ENCODE data around the gene YAP1. TPM values are rescaled to one million over a fixed set of nuclear protein-coding genes. Genes with fewer than 3 reads are reported as not detected.
"Not testable (repeated sequence)": the region's sequence is repeated elsewhere in the genome, so short reads cannot be mapped to it uniquely, and the experiment has no call there.

The YAP1 gene
- total RNA-seq, 1 donor from 2014 or later = 92.9 TPM

DNA sequence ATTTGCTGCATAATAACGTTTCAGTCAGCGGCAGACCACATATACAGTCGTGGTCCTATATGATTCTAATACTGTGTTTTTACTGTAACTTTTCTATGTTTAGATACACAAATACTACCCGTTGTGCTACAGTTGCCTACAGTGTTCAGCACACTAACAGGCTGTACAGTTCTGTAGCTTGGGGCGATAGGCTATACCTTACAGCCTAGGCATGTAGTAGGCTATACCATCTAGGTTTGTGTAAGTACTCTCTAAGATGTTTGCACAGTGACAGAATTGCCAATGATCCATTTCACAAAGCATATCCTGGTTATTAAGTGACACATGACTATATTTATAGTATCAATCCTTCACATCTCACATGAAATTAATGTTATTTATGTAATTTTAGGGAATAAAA lies 78.2 kb downstream of the YAP1 start:
- intact Hi-C loops (cut with DNase I) = no loop called here
- ATAC-seq (no peak), DNase-seq (ENCODE audit: missing footprints) (no peak)

DNA sequence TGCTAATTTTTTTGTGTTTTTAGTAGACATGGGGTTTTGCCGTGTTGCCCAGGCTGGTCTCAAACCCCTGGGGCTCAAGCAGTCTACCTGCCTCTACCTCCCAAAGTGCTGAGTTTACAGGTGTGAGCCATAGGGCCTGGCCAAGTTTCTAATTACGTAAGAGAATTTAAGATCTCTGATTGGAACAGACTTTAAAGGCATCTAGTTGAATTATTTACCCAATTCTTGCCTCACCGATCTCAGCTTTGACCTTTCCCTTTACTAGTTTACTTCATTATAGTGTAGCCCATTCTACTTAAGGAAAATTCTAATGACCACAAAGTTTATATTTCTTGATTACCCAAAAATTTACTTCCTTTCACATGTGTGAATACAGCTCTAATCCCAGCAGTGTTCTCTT lies 81.6 kb downstream of the YAP1 start:
- ATAC-seq (no peak), DNase-seq (ENCODE audit: missing footprints) (no peak)
- intact Hi-C loops (cut with DNase I) = no loop called here

DNA sequence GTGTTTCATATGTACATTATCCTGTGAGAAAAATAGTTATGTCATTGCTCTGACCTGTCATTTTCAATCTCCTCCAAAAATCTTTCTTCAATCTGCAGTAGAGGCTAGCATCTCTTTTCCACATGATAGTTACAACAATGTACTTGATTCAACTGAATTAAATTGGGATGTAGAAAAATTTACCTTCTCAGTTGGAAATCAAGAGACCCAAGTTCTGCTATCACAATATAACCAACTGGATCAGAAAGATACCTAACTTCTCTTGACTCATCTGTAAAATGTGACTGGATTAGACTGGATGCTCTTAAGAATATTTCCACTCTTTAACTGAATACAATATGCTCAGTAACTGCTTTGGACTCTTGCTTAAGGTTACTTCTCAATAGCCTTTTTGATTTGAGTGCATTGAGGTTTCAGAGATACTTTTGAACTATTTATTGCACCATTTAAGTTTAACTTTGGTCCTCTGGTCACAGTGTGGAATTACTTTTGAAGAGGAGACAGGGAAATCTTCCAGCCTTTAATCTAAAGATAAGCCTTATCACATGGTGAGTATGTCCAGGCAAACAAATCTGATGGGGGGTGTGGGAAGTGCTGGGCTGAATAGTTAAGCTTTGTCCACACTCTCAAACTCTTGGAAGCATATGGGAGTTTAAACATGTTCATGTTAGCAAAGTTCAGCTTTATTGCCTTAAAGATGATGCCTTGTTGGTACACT lies 82.3 kb downstream of the YAP1 start:
- ATAC-seq (no peak), DNase-seq (ENCODE audit: missing footprints) (no peak)
- intact Hi-C loops (cut with DNase I) = no loop called here

DNA sequence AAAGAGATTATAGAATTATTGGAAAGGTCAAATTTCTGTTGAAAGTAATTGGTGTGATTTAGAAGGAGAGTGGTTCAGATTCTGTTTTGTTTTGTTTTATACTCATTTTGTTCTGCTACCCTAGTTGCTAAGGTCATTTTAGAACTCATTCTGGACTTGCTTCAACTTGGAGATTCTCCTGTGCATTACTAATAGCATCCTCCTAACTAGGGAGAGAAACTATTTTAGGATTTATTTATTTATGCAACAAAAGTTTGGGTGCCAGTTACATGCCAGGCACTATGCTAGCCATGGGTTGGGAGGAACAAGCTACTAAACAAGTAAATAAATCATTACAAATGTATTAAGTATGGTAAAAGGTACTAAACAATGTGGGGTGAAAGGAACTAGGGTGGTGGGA lies 84.0 kb downstream of the YAP1 start:
- ATAC-seq (no peak), DNase-seq (ENCODE audit: missing footprints) (no peak)
- intact Hi-C loops (cut with DNase I) = no loop called here

DNA sequence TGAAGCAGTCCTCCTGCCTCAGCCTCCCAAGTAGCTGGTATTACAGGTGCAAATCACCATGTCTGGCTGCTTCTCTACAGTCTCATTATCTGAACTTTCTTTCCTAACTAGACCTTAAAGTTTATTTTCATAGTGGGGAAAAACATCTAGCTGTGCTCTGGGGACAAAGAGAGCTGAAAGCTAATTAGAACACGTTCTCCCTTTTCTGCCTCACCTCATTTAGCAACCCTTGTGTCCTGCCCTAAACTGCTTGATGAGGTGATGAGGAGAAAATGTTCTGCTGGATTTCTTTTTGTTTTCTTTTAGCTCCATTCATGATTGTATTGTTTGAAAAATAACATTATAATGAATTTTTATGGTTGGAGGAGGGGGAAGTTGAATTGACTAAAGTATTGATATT lies 84.7 kb downstream of the YAP1 start:
- DNase-seq (ENCODE audit: missing footprints) (no peak), ATAC-seq (no peak)
- intact Hi-C loops (cut with DNase I) = no loop called here

DNA sequence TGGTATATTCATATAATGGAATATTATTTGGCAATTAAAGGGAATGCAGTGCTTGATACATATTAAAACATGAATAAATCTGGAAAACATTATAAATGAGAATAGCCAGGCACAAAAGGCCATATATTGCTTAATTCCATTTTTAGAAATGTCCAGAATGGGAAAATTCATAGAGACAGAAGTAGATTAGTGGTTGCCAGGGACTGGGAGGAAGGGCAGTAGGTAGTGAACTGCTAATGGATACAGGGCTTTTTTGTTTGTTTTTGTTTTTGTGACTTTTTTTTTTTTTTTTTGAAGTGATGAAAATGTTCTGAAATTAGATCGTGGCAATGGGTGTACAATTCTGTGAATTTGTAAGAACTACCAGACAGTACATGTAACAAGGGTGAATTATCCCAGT lies 86.1 kb downstream of the YAP1 start:
- DNase-seq (ENCODE audit: missing footprints) (no peak), ATAC-seq (no peak)
- intact Hi-C loops (cut with DNase I) = no loop called here

DNA sequence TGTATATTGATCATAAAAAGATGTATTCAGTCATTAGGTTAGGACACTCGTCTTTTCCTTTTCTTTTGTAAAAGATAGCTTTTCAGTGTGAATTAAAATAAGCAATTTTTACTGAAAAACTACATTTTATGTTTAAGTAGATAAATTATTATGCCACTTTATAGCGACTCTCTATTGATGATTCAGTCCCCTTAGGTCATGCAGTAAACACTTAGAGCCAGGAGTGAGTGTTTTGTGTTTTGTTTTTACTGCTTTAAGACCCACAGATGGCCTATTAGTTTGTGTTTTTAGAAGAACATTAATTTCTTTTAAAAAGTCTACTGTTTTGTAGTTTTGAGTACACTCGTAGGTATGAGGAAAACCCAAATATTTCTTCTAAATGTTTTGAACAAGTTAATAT lies 86.6 kb downstream of the YAP1 start:
- intact Hi-C loops (cut with DNase I) = no loop called here
- DNase-seq (ENCODE audit: missing footprints) = no peak
- ATAC-seq = no peak

DNA sequence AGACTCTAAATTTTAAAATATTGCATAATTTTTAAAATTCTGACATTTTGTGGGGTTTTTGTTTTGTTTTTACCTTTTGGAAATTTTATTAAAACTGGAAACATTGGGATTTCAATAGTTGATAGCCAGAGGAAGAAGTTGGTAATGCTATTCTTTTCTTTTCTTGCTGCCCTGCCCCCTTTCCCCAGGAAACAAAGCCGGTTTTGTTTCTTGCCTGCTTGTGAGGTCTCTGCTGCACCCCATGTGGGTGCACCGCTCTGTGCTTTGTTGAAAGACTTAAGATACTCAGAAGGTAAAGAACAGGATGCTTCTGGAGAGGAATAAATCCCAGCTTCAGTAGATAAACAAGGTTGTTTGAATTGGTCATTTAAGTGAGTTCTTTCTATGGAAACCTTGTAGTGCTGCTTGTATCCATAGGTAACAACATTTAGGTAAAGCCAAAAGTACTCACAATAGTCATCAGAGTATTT lies 87.5 kb downstream of the YAP1 start:
- no peak for DNase-seq (ENCODE audit: missing footprints)
- no peak for ATAC-seq
- intact Hi-C loops (cut with DNase I) = no loop called here

DNA sequence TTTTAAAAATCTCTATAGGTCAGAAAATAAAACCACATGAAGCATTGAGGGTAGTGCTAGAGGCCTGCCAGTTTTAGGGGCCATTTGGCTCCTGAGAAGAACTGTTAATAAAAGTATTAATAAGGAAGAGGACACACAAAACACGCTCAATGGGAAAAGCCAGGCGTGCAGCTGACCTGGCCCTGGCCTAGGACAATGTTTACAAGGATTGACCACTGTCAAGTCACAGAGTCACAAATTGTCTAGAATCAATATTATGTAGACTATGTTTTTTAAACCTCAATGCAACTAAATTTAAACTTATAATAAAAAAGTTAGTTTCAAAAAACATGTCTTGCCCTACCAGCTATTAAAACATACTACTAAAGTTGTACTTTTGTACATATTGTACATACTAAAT lies 89.4 kb downstream of the YAP1 start:
- DNase-seq (ENCODE audit: missing footprints) (no peak), ATAC-seq (no peak)
- intact Hi-C loops (cut with DNase I) = no loop called here

DNA sequence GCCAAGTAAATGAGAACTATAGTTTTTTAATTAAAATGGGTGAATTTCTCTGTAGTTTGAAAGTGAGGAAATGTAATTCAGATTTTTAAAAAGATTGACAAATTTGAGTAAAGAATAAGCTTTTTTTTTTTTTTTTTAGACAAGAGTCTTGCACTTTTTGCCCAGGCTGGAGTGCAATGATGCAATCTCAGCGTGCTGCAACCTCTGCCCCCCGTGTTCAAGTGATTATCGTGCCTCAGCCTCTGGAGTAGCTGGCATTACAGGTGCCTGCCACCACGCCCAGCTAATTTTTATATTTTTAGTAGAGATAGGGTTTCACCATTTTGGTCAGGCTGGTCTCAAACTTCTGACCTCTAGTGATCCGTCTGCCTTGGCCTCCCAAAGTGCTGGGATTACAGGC lies 90.1 kb downstream of the YAP1 start:
- ATAC-seq; DNase-seq (ENCODE audit: missing footprints); intact Hi-C loops (cut with DNase I): not testable (repeated sequence)

DNA sequence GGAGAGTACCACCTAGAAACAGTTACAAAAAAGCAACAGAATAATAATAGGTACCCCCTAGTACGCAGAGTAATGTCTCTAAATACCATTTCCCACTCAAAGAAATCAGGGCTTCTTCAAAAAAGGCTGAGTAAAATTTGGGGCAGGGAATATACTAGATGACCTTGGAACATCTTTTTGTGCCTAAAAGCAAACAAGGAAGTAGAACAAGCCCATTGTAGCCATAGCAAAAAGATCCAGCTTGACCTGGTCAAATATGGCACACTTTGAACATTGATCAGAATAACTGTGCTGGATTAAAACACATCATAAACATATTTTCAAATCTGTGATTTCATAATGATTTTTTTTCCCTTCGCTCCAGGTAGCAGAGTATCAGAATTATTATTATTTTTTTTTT lies 91.5 kb downstream of the YAP1 start:
- intact Hi-C loops (cut with DNase I) = no loop called here
- no peak for DNase-seq (ENCODE audit: missing footprints)
- ATAC-seq = no peak

DNA sequence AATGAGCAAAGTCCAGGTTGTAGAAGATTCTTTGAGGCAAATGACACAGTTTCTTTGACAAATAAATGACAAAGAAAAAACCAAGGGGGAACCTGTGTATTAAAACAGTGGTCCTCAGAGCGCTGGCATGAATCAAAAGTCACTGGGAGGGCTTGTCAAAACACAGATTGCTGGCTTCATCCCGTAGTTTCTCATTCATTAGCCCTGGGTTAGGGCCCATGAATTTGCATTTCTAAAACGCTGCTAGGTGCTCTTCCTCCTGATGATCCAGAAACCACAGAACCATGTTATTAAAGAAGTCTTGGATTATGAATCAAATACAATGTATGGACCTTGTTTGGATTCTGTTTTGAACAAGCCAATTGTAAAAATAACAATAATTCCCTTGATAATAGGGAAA lies 92.7 kb downstream of the YAP1 start:
- intact Hi-C loops (cut with DNase I) = no loop called here
- ATAC-seq = no peak
- DNase-seq (ENCODE audit: missing footprints) = no peak

DNA sequence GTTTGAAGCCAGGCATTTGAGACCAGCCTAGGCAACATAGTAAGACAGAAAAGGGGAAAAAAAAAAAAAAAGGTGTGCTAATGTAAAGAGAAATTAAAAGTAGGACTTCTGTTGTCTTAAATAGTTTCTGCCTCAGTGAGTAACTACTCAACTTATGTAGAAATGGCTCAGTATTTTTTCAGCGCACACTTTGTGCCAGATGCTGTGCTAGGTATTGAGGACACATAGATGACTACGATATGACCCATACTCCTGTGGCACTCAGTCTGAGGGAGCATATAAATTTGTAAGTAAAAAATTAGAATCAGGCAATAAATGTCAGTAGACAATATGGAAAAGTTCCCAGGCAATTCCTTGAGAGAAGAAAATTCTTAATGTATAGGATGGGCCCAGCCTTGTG lies 93.9 kb downstream of the YAP1 start:
- DNase-seq (ENCODE audit: missing footprints) (no peak), ATAC-seq (no peak)
- intact Hi-C loops (cut with DNase I) = no loop called here

DNA sequence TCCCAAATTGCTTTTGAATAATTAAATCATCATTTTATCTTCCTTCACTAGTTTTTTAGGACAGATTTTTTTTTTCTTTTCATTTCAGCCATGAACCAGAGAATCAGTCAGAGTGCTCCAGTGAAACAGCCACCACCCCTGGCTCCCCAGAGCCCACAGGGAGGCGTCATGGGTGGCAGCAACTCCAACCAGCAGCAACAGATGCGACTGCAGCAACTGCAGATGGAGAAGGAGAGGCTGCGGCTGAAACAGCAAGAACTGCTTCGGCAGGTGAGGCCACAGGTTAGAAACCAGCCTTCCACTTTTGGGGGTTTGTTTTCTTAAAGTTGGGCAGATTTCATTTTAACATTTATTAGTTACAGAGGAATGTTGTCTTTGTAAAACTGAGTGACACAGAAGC lies 95.6 kb downstream of the YAP1 start:
- intact Hi-C loops (cut with DNase I) = no loop called here
- no peak for ATAC-seq

DNA sequence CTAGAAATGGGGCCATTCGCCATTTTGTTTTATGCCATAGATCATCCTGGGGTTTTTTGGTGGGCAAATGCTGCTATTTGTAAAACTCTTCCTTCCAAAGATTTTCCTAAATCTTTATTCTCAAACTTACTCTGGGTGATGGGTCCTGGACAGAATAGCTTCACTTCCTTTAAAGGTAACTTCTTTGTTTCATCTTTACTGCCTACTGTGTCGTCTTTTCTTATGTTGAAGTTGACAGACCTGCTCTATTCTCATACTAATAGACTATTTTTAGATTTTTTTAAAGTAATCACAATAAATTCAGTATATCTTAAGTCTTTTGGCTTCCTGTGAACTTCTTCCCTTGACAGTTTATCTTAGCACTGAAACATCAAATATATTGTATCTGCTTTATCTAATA lies 98.6 kb downstream of the YAP1 start:
- intact Hi-C loops (cut with DNase I) = no loop called here
- ATAC-seq (no peak), DNase-seq (ENCODE audit: missing footprints) (no peak)

More for the DNA sequence above, 95.6 kb downstream of the YAP1 start:
- no peak for DNase-seq (ENCODE audit: missing footprints)

DNA sequence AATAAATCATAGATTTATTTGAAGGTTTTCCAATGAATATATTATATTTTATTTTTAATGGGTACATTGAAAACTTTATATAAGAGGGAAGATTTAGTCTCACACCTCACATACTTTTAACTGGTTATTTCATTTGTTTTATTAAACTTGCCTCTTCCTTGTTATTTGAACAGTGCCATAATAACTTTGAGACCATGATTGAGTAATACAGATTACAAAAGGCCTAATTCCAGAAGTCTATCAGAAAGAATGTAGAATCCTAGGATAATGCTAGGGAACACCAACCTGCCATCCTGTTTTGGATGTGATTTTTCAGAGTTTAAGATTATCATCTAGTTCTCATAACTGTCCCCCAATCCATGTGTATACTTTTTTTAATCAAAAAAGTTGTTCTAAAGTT lies 104.4 kb downstream of the YAP1 start:
- intact Hi-C loops (cut with DNase I) = loop anchor here (5.0 kb wide), 1 partner anchor 102 kb away; the partner anchor contains the start of gene YAP1
- ATAC-seq (no peak), DNase-seq (ENCODE audit: missing footprints) (no peak)

DNA sequence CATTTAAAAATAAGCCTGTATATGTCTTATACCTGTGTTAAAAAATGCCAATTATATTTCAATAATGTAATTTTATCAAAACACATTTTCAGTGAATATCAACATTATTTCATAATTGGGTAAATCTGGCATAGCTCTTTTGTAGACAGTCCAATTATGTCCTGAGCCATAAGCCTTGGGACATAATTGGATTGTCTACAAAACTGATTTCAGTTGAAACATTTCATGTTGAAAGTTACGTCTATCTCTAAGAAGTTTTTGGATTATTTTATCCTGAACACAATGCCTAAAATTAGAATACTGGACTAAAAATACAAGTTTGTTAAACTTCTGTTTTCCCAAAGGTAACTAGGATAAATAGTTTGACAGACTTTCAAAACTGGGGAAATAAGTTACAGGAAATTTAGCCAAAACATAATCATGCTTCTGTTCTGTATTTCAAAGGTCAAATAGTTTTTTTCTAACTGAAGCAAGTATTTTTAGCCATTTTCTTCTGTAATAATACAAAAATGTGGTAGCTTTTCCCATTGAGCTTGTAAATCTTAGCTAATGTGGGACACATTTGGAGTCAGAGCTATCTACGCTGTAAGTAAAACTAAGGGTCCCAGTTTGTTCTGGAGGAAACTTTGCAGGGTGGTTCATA lies 106.3 kb downstream of the YAP1 start:
- DNase-seq (ENCODE audit: missing footprints) (no peak), ATAC-seq (peak; percentile 42)
- intact Hi-C loops (cut with DNase I) = loop anchor here (5.0 kb wide), 1 partner anchor 104 kb away; the partner anchor contains the start of gene YAP1

DNA sequence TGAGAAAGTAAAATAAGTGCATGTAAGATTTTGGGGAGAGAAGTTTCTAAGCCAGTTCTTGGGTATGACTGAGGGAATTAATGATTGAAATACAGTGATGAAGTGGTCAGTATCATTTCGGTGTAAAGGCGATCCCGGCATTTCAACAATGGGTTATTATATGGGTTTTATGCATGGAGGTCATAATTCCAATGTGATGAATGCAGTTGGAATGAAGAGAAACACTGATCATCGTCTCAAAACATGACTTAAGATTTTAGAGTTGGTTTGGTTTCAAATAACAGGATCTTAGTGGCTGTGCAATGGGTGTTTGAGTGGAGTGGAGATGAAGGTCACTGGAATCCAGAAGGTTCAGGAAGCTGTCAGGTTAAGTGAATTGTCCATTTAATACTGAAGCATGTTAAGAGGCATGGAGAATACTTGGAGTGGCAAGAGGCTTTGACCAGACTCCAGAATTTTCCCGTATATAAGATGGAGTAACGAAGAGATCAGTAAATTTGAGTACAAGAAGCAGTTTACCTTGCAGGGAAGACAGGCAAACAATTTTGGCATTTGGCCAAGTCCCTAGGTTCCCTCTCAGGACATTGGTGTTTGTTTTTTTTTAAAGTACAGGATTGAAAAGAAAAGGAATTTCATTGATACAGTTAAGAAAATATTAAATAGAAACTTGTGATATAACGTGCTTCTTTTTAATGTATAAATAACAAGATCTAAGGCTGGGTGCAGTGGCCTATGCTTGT lies 110.7 kb downstream of the YAP1 start:
- no peak for ATAC-seq
- DNase-seq (ENCODE audit: missing footprints) = no peak
- intact Hi-C loops (cut with DNase I) = no loop called here

DNA sequence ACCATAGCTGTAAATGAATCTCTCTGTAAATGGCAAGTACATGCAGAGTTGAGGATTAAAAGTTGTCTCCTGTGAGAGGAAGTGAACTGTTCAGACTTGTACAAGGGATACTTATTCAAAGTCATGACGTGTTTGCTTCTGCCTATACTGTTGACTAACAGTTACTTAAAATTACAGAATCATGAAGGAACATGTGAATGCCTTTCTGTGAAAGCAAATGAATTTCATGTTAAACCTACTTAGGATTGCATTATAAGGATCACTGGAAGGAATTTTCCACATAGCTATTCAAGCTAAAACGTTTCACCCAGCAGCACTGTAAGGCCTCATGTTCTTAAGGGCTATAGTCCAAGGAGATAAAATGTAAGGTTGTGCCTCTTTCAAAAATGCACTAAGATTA lies 113.6 kb downstream of the YAP1 start:
- no peak for ATAC-seq
- intact Hi-C loops (cut with DNase I) = no loop called here

More for the DNA sequence above, 113.6 kb downstream of the YAP1 start:
- no peak for DNase-seq (ENCODE audit: missing footprints)

Data from Right ventricle myocardium inferior (tissue), 1 donor.